ENCODE results near the gene ANKZF1. TPM values are rescaled to one million over a fixed set of nuclear protein-coding genes. Genes with fewer than 3 reads are reported as not detected.
"Not testable (repeated sequence)": the region's sequence is repeated elsewhere in the genome, so short reads cannot be mapped to it uniquely, and the experiment has no call there.

Gene ANKZF1
- total RNA-seq, 1 donor from 2014 or later: 65.9 TPM

DNA sequence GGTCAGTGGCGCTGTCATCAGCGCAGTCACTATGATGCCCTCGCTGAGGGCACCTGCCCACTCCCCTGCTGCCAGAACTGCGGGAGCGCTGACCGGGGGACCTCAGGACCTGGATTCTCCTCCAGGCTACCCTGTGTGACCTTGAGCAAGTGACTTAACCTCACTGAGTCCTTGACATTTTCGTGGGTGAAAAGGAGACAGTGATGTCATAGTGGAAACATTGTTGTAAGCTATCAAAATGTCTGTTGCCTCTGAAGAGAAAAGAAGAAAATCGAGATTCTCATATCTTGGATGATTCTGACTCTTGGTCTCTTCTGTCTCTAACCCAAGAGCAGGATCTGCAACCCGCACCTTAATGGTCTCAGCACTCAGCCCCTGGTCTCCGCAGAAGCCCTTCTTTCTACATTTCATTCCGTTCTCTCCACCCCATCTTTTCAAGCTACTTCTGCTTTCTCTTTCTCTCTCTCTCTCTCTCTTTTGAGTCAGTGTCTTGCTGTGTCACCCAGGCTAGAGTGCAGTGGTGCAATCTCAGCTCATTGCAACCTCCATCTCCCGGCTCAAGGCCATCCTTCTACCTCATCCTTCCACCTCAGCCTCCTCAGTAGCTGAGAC, 25.1 kb downstream of the ANKZF1 start:
- Mint-ChIP-seq H3K4me3 (peak overlapping the region; percentile 46), H3K4me1 (peaks cover 13% of the 10 kb centered on the region), H3K9me3 (no peaks in the 10 kb centered on the region), H3K27ac (no peak overlapping the region), H3K36me3 (no peaks in the 10 kb centered on the region), H3K27me3 (ENCODE audit: insufficient read depth, low read depth) (peaks cover 66% of the 10 kb centered on the region)
- Histone ChIP-seq H3K27ac (no peak overlapping the region), H4K20me1 (ENCODE audit: low read depth) (peaks cover 12% of the 10 kb centered on the region), H3K9ac (no peak overlapping the region), H3K4me3 (peak overlapping the region; percentile 34), H3K27me3 (peaks cover 89% of the 10 kb centered on the region), H3K4me1 (peaks cover 7% of the 10 kb centered on the region), H3K36me3 (no peaks in the 10 kb centered on the region), H2AFZ (replicated peaks) (no peak overlapping the region), H3K9me3 (ENCODE audit: low read depth) (no peaks in the 10 kb centered on the region), H3F3A (ENCODE audit: low read depth) (peaks cover 3% of the 10 kb centered on the region), H3K79me2 (ENCODE audit: low read depth) (no peaks in the 10 kb centered on the region), H3K4me2 (peak overlapping the region; percentile 78)
- TF ChIP-seq, protein P1, sequence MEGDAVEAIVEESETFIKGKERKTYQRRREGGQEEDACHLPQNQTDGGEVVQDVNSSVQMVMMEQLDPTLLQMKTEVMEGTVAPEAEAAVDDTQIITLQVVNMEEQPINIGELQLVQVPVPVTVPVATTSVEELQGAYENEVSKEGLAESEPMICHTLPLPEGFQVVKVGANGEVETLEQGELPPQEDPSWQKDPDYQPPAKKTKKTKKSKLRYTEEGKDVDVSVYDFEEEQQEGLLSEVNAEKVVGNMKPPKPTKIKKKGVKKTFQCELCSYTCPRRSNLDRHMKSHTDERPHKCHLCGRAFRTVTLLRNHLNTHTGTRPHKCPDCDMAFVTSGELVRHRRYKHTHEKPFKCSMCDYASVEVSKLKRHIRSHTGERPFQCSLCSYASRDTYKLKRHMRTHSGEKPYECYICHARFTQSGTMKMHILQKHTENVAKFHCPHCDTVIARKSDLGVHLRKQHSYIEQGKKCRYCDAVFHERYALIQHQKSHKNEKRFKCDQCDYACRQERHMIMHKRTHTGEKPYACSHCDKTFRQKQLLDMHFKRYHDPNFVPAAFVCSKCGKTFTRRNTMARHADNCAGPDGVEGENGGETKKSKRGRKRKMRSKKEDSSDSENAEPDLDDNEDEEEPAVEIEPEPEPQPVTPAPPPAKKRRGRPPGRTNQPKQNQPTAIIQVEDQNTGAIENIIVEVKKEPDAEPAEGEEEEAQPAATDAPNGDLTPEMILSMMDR (IDR thresholded peaks at IDR 0.05): no peak
- peak; percentile 46 for TF ChIP-seq EZH2phosphoT487 (IDR thresholded peaks at IDR 0.05)
- TF ChIP-seq EZH2 (IDR thresholded peaks at IDR 0.05): peak; percentile 65
- no peak for DNase-seq (ENCODE audit: low spot score)

DNA sequence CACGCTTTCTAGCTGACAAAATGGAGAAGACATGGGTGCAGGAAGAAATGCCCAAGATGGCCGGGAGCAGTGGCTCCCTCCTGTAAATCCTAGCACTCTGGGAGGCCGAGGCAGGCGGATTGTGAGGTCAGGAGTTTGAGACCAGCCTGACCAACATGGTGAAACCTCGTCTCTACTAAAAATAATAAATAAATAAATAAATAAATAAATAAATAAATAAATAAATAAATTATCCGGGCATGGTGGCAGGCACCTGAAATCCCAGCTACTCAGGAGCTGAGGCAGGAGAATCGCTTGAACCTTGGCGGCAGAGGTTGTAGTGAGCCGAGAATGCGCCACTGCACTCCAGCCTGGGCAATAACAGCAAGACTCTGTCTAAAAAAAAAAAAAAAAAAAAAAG, 29.3 kb downstream of the ANKZF1 start:
- H3K79me2 ChIP-seq (ENCODE audit: low read depth); H3K9ac ChIP-seq; H3K4me2 ChIP-seq; H3K4me1 Mint-ChIP-seq; H3K9me3 ChIP-seq (ENCODE audit: low read depth); H3K36me3 Mint-ChIP-seq; H2AFZ ChIP-seq (replicated peaks); H3K27ac Mint-ChIP-seq; H3K4me3 Mint-ChIP-seq; H4K20me1 ChIP-seq (ENCODE audit: low read depth); H3K36me3 ChIP-seq; H3K4me1 ChIP-seq; H3K4me3 ChIP-seq; H3K27ac ChIP-seq; DNase-seq (ENCODE audit: low spot score); H3F3A ChIP-seq (ENCODE audit: low read depth); H3K9me3 Mint-ChIP-seq: not testable (repeated sequence)
- peaks cover 91% of the 10 kb centered on the region for H3K27me3 ChIP-seq
- peaks cover 48% of the 10 kb centered on the region for H3K27me3 Mint-ChIP-seq (ENCODE audit: insufficient read depth, low read depth)

DNA sequence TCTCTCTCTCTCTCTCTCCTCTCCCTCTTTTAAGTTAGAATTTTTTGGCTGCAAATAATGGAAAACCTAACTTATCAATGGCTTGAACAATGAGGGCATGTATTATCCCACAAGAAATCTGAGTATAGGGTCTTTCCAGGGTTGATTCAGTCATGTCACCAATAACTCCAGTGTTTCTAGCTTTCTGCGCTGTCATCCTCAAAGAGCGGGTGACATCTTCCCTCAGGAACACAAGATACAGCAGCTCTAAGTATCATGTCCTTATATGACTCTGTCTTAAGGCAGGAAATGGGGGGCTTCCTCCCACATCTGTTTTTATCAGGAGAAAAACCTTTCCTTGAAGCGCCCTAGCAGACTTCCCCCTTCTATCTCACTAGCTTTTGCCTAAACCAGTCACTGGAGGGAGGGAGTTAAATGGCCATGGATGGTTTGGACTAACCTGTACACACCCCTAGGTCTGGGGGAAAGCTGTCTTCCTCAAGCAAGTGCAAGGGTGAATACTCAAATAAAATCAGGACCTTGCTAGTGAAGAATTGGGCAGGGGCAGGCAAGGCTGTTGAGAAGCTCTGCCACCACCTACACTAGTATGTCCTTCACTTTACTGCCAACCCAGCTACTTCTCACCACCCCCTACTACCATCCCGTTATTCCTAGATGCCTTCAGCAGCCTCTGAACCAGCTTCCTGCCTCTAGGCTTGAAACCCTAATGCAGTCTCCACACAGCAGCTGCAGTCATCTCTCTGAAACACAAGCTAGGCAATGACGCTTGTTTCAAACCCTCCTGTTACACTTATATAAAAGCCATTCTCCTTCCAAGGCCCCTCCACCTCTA, 31.6 kb downstream of the ANKZF1 start:
- Mint-ChIP-seq H3K27ac (no peak overlapping the region), H3K9me3 (no peaks in the 10 kb centered on the region), H3K4me3 (no peak overlapping the region), H3K4me1 (no peaks in the 10 kb centered on the region), H3K27me3 (ENCODE audit: insufficient read depth, low read depth) (peaks cover 34% of the 10 kb centered on the region), H3K36me3 (no peaks in the 10 kb centered on the region)
- Histone ChIP-seq H3K9me3 (ENCODE audit: low read depth) (no peaks in the 10 kb centered on the region), H2AFZ (replicated peaks) (no peak overlapping the region), H3K9ac (no peak overlapping the region), H3K4me3 (no peak overlapping the region), H3K4me1 (peaks cover 4% of the 10 kb centered on the region), H3K27ac (no peak overlapping the region), H3K79me2 (ENCODE audit: low read depth) (no peaks in the 10 kb centered on the region), H3F3A (ENCODE audit: low read depth) (no peaks in the 10 kb centered on the region), H3K36me3 (no peaks in the 10 kb centered on the region), H4K20me1 (ENCODE audit: low read depth) (no peaks in the 10 kb centered on the region), H3K27me3 (peaks cover 68% of the 10 kb centered on the region), H3K4me2 (no peak overlapping the region)
- TF ChIP-seq EZH2 (IDR thresholded peaks at IDR 0.05): no peak
- TF ChIP-seq, protein P1 (IDR thresholded peaks at IDR 0.05): no peak
- no peak for TF ChIP-seq EZH2phosphoT487 (IDR thresholded peaks at IDR 0.05)
- no peak for DNase-seq (ENCODE audit: low spot score)

DNA sequence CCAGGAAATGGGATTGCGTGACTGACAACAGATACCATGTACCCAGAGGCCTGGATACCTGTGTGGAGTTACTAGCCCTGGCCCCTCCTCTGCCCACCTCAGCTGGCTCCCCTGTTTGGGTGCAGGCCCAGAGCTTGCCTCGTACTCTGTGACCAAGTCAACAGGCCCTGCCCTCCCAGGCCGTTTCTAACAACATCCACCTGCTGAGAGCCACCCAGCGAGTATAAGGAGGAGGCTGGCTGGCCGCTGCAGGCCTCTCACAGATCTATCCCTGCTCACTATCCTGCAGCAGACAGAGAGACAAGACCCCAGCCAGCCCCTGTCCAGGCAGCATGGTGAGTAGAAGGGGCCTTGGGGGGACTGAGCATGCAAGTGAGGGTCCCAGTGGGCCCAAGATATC, 36.6 kb downstream of the ANKZF1 start:
- H3K4me3 Mint-ChIP-seq: no peak overlapping the region
- Histone ChIP-seq H3K9me3 (ENCODE audit: low read depth) (no peaks in the 10 kb centered on the region), H4K20me1 (ENCODE audit: low read depth) (no peaks in the 10 kb centered on the region), H3F3A (ENCODE audit: low read depth) (no peaks in the 10 kb centered on the region), H3K9ac (no peak overlapping the region), H3K4me2 (no peak overlapping the region), H3K27me3 (peaks cover 18% of the 10 kb centered on the region), H3K27ac (no peak overlapping the region), H3K36me3 (no peaks in the 10 kb centered on the region), H3K79me2 (ENCODE audit: low read depth) (no peaks in the 10 kb centered on the region), H2AFZ (replicated peaks) (no peak overlapping the region), H3K4me3 (no peak overlapping the region), H3K4me1 (peaks cover 4% of the 10 kb centered on the region)
- no peak overlapping the region for H3K27ac Mint-ChIP-seq
- no peaks in the 10 kb centered on the region for H3K4me1 Mint-ChIP-seq
- TF ChIP-seq, protein P1 (IDR thresholded peaks at IDR 0.05): no peak
- TF ChIP-seq EZH2phosphoT487 (IDR thresholded peaks at IDR 0.05) (no peak), EZH2 (IDR thresholded peaks at IDR 0.05) (no peak)
- H3K27me3 Mint-ChIP-seq (ENCODE audit: insufficient read depth, low read depth): peaks cover 22% of the 10 kb centered on the region
- DNase-seq (ENCODE audit: low spot score): no peak
- no peaks in the 10 kb centered on the region for H3K36me3 Mint-ChIP-seq
- no peaks in the 10 kb centered on the region for H3K9me3 Mint-ChIP-seq
